ENCODE measurements around the gene JOSD1.

JOSD1 gene

DNA sequence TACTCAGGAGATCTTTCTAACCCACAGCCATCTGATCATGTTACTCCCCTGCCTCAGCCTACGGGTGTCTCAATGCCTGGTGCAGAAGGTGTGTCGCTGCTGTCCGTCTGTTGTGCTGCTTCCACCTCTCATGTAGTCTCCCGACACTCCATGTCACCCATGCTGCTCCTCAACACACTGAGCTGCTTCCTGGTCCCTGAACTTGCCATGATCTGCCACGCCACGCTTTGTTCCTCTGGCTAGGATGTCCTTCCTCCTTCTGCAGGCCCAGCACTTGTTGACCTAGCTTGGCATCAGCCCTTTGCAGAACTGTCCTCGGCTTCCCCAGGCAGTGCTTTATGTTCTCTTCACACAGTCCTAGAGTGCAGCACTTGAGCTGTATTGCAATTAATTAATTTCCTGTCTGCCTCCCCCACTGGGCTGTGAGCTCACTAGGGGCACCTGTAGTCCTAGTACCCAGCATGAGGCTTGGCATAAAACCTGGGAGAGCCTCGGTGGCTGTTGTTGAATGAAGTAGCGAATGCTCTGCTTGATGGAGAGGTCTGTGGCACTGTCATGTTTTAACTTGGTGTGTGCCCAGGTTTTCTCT, 14.5 kb upstream of the JOSD1 start:
- TF ChIP-seq, protein P1, sequence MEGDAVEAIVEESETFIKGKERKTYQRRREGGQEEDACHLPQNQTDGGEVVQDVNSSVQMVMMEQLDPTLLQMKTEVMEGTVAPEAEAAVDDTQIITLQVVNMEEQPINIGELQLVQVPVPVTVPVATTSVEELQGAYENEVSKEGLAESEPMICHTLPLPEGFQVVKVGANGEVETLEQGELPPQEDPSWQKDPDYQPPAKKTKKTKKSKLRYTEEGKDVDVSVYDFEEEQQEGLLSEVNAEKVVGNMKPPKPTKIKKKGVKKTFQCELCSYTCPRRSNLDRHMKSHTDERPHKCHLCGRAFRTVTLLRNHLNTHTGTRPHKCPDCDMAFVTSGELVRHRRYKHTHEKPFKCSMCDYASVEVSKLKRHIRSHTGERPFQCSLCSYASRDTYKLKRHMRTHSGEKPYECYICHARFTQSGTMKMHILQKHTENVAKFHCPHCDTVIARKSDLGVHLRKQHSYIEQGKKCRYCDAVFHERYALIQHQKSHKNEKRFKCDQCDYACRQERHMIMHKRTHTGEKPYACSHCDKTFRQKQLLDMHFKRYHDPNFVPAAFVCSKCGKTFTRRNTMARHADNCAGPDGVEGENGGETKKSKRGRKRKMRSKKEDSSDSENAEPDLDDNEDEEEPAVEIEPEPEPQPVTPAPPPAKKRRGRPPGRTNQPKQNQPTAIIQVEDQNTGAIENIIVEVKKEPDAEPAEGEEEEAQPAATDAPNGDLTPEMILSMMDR (IDR thresholded peaks at IDR 0.05; ENCODE audit: low read depth, low read length): no peak
- H3K4me3 ChIP-seq (ENCODE audit: low read depth, low read length): no peak overlapping the region

DNA sequence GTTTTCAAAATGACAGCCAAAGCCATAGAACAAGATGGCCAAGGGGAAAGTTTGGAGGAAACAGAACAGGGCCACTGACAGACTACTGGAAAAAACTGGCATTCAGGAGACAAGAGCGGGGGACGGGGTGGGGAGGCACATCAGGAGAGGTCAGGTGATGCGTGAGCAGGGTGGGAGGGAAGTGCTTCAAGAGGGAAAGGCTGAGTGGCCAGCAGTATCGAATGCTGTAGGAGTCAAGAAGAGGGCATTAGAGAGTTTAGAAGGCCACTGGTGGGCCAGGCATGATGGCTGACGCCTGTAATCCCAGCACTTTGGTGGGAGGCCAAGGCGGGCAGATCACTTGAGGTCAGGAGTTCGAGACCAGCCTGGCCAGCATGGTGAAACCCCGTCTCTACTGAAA, 13.2 kb upstream of the JOSD1 start:
- no peak overlapping the region for H3K4me3 ChIP-seq (ENCODE audit: low read depth, low read length)
- TF ChIP-seq, protein P1 (IDR thresholded peaks at IDR 0.05; ENCODE audit: low read depth, low read length): no peak

DNA sequence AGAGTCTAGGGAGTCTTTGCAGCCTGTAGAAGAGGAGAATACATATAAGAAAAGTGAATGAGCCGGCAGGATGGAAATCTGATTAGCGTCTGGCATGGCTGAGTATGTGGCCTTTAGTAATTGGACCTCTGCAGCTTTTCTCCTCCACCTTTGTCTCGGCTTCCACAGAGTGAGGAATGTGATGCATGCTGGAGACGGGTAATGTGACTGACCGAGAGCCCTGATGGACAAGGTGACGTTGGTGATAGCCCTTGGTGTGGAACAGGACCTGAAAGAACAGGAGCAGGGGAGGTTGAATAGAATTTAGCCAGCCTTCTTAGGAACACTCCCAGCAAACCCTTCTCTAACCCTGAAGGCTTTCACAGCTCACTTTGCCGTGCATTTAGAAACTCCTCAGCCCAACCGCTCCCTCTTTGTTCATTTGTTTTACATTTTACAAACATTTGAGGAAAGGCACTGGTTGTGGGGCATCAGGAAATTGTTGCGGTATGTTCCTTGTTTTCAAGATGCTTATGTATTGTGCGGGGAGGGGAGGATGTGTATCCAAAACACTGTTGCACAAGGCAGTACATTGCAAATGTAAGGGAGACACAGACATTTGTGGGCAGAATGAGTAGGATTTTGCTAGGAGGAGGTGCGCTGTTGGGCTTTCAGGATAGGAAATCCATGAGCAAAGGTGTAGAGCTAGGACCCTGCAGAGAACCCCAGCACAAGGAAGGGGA, 11.9 kb upstream of the JOSD1 start:
- TF ChIP-seq, protein P1 (IDR thresholded peaks at IDR 0.05; ENCODE audit: low read depth, low read length): no peak
- no peak overlapping the region for H3K4me3 ChIP-seq (ENCODE audit: low read depth, low read length)

DNA sequence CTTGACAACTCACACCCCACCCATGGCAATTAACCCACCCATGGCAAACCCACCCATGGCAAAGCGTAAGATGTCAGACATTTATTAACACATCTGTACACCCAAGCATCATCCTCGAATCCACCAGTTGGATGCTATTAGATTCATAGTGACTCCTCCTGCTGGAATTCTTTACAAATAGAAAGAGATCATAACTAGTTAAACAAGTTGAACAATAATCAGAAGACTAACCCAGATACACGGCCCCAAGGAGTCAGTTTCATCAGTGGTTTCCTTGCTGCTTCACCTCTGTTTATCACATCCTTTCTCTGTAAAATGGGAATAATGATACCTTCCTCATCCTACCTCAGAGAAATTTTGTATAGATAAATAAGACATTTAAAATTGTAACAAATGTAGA, 10.1 kb upstream of the JOSD1 start:
- TF ChIP-seq, protein P1 (IDR thresholded peaks at IDR 0.05; ENCODE audit: low read depth, low read length): no peak
- no peak overlapping the region for H3K4me3 ChIP-seq (ENCODE audit: low read depth, low read length)

DNA sequence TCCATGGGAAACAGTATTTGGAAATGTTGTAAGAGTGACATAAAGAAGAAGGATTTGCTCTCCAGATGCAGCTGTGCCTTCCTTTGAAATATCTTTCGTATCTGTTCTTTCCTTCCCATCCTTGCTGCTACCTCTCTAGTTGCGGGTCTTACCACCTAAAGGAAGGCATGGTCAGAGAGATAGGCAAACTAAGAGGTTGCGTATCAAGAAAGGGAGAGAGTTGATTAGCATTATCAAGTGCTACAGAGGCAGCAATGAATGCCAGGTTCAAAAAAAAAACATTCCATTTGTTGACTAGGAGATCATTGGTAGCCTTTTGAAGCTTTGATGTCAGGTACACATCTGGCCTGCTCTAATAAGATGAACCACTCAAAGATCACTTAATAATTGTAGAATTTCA, 9.6 kb upstream of the JOSD1 start:
- no peak overlapping the region for H3K4me3 ChIP-seq (ENCODE audit: low read depth, low read length)
- TF ChIP-seq, protein P1 (IDR thresholded peaks at IDR 0.05; ENCODE audit: low read depth, low read length): no peak

DNA sequence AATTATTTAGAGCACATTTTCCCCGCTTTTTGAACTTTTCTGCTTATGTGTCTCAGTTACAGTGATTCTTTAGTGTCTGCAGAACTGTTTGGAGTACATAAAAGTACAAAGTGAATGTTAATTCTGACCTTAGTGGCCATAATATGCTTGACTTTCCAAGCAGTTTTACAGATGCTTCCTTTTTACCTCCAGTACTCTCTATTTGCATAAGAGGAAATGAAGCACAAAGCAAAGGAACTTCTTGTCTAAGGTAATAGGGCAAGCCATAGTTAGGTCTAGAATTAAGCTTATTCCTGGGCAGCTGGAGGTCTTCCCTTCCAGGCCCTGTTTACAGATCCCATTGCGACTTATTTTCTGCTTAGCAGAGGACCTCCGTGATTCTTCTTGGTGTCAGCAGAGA, 8.6 kb upstream of the JOSD1 start:
- no peak overlapping the region for H3K4me3 ChIP-seq (ENCODE audit: low read depth, low read length)
- TF ChIP-seq, protein P1 (IDR thresholded peaks at IDR 0.05; ENCODE audit: low read depth, low read length): no peak

DNA sequence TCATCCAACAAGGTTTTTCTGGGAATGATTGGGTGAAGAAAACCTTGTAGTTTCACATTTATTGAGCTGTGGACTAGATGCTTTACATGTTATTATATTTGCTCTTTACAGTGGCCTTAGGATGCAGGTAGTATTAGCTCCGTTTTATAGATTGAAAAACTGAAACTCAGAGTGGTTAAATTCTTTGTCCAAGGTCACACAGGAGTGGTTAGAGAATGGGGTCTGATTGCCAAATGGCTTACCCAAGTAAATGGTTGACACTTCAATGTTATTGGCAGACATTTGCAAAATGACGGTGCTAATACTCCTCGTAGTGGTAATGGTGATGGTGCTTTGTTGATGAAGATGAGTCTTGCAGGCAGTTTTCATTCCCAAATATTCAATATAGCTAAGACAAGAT, 7.2 kb upstream of the JOSD1 start:
- H3K4me3 ChIP-seq (ENCODE audit: low read depth, low read length): no peak overlapping the region
- TF ChIP-seq, protein P1 (IDR thresholded peaks at IDR 0.05; ENCODE audit: low read depth, low read length): no peak

Data from WI38 (cell line).